NCI-H1092 (cell line): ENCODE results near the gene PELI1.
"Not testable (repeated sequence)": the region's sequence is repeated elsewhere in the genome, so short reads cannot be mapped to it uniquely, and the experiment has no call there.

ENCODE experiments used
- DNase-seq: peaks from one replicate; lab custom pipeline; 2025; lab: John Stamatoyannopoulos, UW

Gene PELI1

DNA sequence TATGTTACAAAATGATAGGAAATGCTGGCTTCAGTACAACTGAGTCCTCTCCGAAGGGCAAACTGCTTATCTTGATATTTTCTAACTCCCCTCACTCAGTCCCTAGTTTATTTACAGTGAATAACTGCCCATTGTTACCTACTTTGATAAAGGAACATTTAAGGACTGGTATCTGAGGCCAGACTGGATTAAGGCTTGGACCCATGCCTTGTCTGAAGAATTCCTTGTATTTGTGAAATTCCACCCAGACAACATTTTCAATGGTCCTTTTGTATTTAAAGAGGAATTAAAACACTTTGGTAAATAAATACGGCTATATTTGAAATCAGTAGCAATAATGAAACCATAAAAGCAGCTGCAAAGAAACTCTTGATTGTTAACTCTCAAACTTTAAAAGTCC, 58.3 kb downstream of the PELI1 start:
- no peak for DNase-seq

DNA sequence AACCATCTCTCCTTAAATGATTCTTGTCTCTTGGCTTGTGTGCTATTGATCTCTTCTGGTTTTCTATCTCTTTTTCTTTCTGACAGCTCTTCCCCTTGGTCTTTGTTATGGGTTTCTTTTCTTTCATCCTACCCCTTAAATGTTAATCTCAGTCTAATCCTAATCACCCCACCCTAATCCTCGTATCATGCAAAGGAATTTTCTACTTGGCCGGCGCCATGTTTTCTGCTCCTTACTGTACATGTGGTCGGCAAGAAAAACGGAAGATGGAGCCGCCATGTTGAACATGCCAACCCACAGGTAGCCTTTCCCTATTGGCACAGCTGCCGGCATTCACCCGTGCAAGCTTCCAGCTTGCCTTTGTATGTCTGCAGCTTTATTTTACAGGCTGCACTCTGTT, 63.2 kb downstream of the PELI1 start:
- no peak for DNase-seq

DNA sequence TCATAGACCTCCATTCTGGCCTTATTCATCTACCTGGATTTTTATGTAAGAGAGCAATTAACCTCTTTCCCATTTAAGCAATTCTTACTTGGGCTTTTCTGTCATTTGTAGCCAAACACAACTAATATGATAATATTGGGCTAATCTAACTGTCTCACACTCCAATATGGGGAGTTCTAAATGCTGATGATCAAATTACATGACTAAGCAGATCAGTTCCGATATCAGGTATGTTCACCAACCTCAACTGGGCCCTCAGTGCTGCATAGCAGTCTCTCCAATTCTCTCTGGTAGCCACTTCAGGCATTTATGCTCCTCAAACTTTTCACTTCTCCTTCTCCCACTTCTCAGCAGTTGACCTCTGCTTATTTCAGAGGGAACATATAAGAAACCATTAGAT, 64.0 kb downstream of the PELI1 start:
- DNase-seq, result no peak

DNA sequence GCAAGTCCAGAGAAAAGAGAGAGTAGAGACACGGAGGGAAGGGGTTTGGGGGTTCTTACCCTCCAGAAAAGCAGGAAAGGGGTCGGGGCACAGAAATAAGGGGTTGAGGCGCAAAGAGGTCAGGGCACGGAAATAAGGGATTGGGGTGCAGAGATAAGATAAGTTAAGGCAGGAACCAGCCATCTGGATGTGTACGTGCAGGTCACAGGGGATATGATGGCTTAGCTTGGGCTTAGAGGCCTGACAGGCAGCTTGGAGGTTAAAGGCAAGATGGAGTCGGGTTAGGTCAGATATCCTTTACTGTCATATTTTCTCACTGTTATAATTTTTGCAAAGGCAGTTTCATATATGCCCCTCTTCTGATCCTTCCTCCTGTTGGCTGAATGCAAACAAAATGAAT, 64.5 kb downstream of the PELI1 start:
- not testable (repeated sequence) for DNase-seq

DNA sequence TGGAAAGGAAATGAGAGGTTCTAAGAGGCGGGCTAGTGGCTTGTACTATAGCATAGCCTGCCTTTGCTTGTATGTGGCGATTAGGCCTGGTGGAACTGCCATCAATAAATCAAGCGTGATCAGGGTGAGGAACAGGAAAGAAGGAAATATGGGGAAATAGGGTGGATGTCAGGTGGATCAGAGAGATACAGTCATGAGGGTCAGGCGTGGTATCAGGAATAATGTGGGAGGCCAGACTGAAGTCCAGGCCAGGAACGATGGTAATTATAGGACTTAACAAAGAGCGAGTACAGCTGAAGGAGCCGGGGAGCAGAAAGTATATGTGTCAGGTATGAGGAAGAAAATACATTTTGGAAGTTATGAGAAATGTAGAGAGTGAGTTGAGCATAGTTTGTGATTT, 67.4 kb downstream of the PELI1 start:
- not testable (repeated sequence) for DNase-seq

DNA sequence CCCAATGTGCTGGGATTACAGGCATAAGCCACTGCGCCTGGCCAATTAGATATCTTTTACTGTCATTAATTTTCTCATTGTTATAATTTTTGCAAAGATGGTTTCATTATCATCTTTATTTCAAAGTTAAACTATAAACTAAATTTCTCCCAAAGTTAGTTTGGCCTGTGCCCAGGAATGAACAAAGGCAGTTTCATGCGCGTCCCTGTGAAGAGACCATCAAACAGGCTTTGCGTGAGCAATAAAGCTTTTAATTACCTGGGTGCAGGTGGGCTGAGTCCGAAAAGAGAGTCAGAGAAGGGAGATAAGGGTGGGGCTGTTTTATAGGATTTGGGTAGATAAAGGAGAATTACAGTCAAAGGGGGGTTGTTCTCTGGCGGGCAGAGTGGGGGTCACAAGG, 69.6 kb downstream of the PELI1 start:
- not testable (repeated sequence) for DNase-seq

DNA sequence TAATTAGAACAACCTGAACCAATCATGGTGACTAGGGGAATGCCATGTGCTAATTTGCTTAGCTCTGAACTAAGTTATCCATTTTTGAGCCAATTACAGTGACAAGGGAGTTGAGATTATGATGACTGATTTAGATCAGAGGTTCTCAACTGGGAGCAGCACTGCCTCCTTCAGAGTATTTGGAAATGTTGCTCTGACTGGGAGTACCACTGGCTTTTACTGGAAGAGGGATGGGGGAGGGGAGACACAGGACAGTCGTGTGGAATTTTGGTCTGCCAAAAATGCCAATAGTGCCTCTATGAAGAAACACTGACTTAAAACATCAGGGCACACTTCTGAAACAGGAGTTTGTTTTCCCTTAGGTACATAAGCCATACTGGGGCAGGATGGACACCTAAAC, 76.9 kb downstream of the PELI1 start:
- no peak for DNase-seq

DNA sequence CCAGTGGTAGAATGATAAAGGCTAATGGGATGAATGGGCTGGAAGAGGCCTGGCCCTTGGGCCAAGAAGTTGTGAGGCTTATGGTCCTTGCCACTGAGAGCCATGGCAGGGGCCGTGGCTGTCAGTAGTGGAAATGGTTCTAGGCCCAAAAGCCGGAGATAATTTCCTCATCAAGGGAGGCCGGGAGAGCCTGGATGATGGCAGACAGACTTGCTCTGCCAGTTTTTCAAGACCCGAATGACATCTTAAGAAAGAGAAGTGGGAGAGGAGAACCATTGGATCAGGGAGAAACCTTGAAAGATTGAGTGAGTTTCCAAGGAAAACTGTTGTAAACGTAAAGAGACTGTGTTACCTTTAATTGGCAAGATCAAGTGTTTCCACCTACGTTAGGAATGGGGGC, 78.7 kb downstream of the PELI1 start:
- DNase-seq, result no peak

DNA sequence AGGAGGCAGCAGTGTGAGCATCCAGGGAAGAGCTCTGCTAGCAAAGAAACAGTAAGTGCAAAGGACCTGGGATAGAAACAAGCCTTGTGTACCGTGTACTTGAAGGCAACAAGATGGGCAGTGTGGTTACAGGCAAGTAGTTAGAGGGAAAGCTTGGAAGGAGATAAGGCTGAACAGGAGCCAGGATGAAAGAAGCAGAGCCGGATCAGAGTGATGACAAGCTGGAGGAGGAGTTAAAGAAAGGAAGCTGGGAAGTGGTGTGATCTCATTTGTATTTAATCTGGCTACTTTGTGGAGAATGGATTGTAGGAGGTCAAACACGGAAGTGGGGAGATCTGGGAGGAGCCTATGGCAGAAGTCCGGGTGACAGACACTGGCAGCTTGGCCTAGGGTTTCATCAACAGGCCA, 80.3 kb downstream of the PELI1 start:
- no peak for DNase-seq

DNA sequence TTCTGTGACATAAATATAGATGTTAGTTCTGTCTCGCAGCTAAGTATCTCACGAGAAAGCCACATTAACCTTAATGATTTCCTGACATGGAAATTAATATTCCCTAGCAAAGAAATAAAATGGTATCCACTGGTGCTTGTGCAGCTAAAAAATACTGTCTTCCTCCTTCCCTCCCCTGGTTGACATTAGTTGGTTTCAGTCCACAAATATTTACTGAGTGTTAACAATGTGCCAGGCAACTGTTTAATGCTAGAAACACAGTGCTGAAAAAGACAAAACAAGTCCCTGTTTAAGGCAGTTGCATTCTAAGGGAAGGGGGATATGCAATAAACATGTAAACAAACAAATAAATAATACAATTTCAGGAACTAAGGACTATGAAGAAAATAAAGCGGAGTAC, 80.8 kb downstream of the PELI1 start:
- DNase-seq, result no peak

DNA sequence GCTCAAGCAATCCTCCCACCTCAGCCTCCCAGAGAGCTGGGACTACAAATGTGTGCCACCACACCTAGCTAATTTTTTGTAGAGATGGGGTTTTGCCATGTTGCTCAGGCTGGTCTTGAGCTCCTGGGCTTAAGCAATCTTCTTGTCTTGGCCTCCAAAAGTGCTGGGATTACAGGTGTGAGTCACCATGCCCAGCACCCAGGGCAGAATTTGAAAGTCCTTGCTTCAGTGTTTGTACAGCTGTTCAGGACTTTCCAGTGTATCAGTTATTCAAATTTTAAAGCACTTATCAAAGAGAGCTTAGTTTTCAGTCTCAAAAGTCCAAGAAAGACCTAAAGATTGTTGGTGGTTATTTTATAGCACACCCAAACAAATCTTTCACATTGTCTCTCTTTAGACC, 81.4 kb downstream of the PELI1 start:
- DNase-seq, result no peak

DNA sequence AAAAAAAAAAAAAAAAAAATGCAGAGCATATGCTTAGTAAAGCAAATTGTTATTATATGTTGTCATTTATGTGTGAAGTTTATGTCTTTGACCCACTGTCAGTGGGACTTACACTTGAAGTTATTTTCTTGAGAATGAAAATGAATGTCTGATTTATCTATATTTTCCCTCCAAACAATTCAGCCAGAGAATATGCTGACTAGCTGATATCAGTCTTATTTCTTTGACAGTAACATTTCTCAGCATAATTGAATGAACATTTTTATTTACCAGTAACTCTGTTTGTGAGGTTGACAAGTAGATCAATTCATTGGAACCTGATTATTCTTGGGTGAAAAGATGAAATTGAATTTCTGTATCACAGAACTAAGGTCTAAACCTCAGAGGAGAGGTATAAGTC, 85.0 kb downstream of the PELI1 start:
- no peak for DNase-seq

DNA sequence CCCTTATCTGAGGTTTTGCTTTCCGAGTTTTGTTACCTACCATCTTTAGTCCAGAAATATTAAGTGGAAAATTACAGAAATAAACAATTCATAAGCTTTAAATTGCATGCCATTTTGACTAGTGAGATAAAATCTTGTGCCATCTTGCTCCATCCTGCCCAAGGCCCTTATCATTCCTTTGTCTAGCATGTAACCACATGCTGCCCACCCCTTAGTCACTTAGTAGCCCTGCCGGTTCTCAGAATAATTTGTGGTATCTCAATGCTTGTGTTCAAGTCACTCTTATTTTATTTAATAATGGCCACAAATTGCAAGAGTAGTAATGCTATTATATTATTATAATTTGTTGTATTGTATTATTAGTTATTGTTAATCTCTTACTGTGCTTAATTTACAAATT, 88.2 kb downstream of the PELI1 start:
- DNase-seq, result no peak

DNA sequence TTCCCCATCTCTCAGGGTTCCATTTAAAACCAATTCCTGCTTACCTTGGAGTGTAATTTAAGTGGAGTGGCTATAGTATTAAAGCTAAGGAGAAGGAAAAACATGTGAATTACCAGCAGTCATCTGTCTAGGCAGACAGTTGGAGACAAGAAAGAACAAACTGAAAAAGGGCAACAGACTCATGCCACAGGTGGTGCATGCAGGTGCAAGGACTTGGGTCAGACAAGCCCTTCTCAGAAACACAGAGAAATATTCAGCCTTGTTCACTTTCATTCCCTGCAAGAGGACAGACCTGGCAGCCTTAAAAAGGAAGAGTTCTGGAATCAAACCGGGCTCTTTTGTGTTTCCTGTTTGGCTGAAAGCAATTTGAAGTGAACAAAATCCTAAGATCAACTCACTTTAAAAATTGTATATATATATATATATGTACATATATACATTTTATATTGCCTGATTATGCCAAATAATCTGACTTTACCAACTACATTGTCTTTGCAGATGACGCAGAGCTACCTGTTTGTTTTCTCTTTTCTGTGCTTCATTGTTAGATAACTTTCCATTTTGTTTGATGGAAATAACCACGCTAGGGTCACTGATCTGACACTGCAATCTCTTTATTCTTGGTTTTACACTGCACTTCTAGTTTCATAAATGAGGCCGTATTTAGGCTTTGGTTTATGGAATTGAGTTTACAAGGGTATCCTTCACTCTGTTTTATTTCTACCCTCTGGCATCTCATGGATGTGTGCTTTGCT, 89.9 kb downstream of the PELI1 start:
- no peak for DNase-seq

DNA sequence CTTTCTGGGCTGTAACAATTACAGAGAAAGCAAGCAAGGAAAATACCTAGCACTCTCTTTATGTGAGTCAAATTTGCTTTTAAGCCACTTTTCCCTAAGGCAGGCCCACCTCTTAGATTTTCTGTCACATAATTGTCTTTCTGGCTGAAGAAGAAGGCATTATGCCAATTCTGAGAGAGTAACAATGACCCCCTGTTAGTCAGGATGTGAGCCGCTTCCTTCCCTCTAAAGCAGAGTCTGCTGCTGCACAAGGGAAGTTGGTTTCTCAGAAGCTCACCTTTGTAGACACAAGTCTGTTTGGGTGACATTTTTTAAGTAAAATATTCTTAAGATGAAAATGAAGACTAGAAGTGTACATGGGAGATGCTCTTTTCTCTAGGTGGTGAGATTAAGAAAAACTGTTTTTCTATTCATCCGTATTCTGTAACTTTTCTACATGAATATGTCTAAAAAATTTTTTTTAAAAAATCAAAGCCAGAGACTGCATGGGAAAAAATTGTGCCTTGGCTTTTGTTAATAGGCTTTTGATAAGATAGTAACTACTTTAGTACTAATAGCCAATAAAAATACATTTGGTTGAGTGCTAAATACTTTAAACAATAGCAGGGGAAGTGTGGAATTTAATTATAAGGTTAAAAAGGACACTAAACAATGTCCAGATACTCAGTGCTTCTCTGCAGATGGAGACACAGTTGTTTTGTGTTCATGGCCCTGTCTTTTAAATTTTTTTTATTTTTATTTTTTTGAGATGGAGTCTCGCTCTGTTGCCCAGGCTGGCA, 91.6 kb downstream of the PELI1 start:
- no peak for DNase-seq

DNA sequence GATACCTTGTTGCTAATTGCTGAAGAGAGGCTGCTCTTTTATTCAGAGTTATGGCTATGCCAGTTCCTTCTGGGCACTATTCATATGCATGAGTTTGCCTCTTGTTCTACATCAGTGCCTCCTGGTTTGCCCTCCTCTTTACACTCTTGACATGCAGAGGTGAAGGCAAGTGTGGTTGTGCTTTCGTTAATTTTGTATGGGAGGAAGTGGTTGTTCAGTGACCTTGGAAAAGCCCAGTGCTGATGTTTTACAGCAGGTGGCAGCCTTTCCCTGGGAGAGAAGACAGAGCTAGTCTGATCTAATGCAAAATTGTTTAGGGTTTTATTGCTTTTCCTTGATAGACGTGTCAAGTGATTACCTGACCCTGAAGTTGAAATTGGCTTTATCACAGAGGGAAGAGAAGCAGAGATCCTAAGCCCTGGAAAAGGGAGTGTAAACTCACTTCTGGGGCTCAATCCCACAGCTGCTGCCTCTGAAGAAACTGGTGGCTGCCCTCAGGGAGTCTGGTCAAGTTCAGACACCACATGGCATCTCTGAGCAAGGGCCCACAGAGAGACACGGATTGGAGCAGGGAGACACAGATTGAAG, 94.5 kb downstream of the PELI1 start:
- DNase-seq, result peak; percentile 15

DNA sequence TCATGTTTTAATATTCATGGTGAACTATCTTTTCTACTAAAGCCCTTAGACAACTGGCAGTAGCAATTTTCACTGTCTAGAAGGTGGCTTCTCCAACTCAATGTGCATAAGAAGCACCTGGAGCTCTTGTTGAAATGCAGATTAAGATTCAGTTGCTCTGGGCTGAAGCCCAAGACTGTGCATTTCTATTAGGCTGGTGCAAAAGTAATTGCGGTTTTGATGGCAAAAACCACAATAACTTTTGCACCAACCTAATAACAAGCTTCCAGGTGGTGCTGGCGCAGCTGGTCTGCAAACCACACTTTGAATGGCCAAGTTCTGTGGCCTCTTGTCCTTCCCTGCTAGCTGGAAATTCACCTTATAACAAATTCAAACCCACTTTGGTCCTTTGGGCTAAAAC, 98.3 kb downstream of the PELI1 start:
- DNase-seq, result no peak
